IMR-90 (cell line): ENCODE data around the gene SERPINA12.

ENCODE experiments used
- BHLHE40 ChIP-seq: fragments of 150-350 bp; IDR thresholded peaks from 2 replicates; pipeline ENCODE4 v1.6.1; 2016; ENCODE audit warnings: mild to moderate bottlenecking, low read depth, low read length
- CEBPB ChIP-seq: IDR thresholded peaks from 2 replicates; pipeline ENCODE4 v1.6.1; 2012; ENCODE audit warnings: low read depth, low read length, improper control_type of control experiment
- CHD1 ChIP-seq: IDR thresholded peaks from 2 replicates; pipeline ENCODE4 v1.6.1; 2012; ENCODE audit warnings: low read depth, low read length, improper control_type of control experiment
- CTCF ChIP-seq: conservative IDR thresholded peaks from 2 replicates; pipeline ENCODE4 v1.5.1; 2012; ENCODE audit warnings: mild to moderate bottlenecking, low read depth, low read length, improper control_type of control experiment
- ELK1 ChIP-seq: fragments of 150-350 bp; IDR thresholded peaks from 2 replicates; pipeline ENCODE4 v1.6.1; 2016; ENCODE audit warnings: low read depth, mild to moderate bottlenecking, low read length, moderate library complexity, borderline replicate concordance
- FOS ChIP-seq: fragments of 150-350 bp; IDR thresholded peaks from 2 replicates; pipeline ENCODE4 v1.6.1; 2016; ENCODE audit warnings: low read depth, low read length
- MAFK ChIP-seq: IDR thresholded peaks from 2 replicates; pipeline ENCODE4 v1.6.1; 2012; ENCODE audit warnings: low read depth, low read length, improper control_type of control experiment
- MXI1 ChIP-seq: IDR thresholded peaks from 2 replicates; pipeline ENCODE4 v1.6.1; 2012; ENCODE audit warnings: low read depth, mild to moderate bottlenecking, low read length, moderate library complexity, borderline replicate concordance
- NFE2L2 ChIP-seq: fragments of 150-350 bp; IDR thresholded peaks from 2 replicates; pipeline ENCODE4 v1.6.1; 2016; ENCODE audit warnings: low read depth, mild to moderate bottlenecking, low read length
- POLR2A ChIP-seq: IDR thresholded peaks from 2 replicates; pipeline ENCODE4 v1.6.1; 2012; ENCODE audit warnings: mild to moderate bottlenecking, low read depth, low read length
- RAD21 ChIP-seq: IDR thresholded peaks from 2 replicates; pipeline ENCODE4 v1.6.1; 2012; ENCODE audit warnings: low read length, improper control_type of control experiment
- RFX5 ChIP-seq: IDR thresholded peaks from 2 replicates; pipeline ENCODE4 v1.8.0; 2012; ENCODE audit warnings: low read depth, mild to moderate bottlenecking, low read length, moderate library complexity
- SMC3 ChIP-seq: fragments of 150-350 bp; IDR thresholded peaks from 2 replicates; pipeline ENCODE4 v1.6.1; 2016; ENCODE audit warnings: low read depth, mild to moderate bottlenecking, antibody characterized with exemption, low read length, moderate library complexity
- USF2 ChIP-seq: fragments of 150-350 bp; IDR thresholded peaks from 2 replicates; pipeline ENCODE4 v1.6.1; 2017; ENCODE audit warnings: mild to moderate bottlenecking, antibody characterized with exemption, low read length, low read depth

GRCh38 chr14:94439453-94440057 is 69.7 kb downstream of the SERPINA12 start:
- TF ChIP-seq CTCF (no peak), POLR2A (no peak), RAD21 (no peak), BHLHE40 (no peak), SMC3 (no peak), CEBPB (no peak), CHD1 (no peak), USF2 (no peak), MAFK (no peak), FOS (no peak), NFE2L2 (no peak), RFX5 (no peak), ELK1 (no peak), MXI1 (no peak)
